Pons (tissue), 1 donor: ENCODE results near the gene MUCL3.

Source experiments
- DNase-seq: peaks from one replicate; pipeline ENCODE4 v3.0.0-alpha.2; 2016; ENCODE audit warnings: low spot score

MUCL3 gene

GRCh38 chr6:30939473-30939872 is 1.3 kb upstream of the MUCL3 start:
- no peak for DNase-seq

- no peak for DNase-seq
Observed at GRCh38 chr6:30942338-30943060, 1.7 kb downstream of the MUCL3 start.

GRCh38 chr6:30944051-30944450 is 3.3 kb downstream of the MUCL3 start:
- no peak for DNase-seq

- DNase-seq: no peak
Observed at GRCh38 chr6:30945281-30945680, 4.5 kb downstream of the MUCL3 start.

GRCh38 chr6:30947231-30947630 is 6.5 kb downstream of the MUCL3 start:
- DNase-seq: no peak

GRCh38 chr6:30948811-30949210 is 8.0 kb downstream of the MUCL3 start:
- DNase-seq: no peak

- DNase-seq: no peak
Observed at GRCh38 chr6:30951907-30952469, 11.2 kb downstream of the MUCL3 start.

- DNase-seq: peak; percentile 27
Observed at GRCh38 chr6:30954631-30955366, 14.0 kb downstream of the MUCL3 start.

GRCh38 chr6:30955367-30956042 is 14.7 kb downstream of the MUCL3 start:
- peak; percentile 53 for DNase-seq

- DNase-seq: no peak
Observed at GRCh38 chr6:30957716-30958115, 16.9 kb downstream of the MUCL3 start.

GRCh38 chr6:30960907-30961673 is 20.3 kb downstream of the MUCL3 start:
- DNase-seq: no peak

- no peak for DNase-seq
Observed at GRCh38 chr6:30962716-30963115, 21.9 kb downstream of the MUCL3 start.

GRCh38 chr6:30963641-30964040 is 22.9 kb downstream of the MUCL3 start:
- no peak for DNase-seq

GRCh38 chr6:30964075-30964474 is 23.3 kb downstream of the MUCL3 start:
- DNase-seq: no peak

- no peak for DNase-seq
Observed at GRCh38 chr6:30965140-30965601, 24.4 kb downstream of the MUCL3 start.

GRCh38 chr6:30966154-30966553 is 25.4 kb downstream of the MUCL3 start:
- DNase-seq: no peak

- DNase-seq: peak; percentile 74
Observed at GRCh38 chr6:30969171-30969570, 28.4 kb downstream of the MUCL3 start.

- no peak for DNase-seq
Observed at GRCh38 chr6:30970946-30971345, 30.2 kb downstream of the MUCL3 start.

GRCh38 chr6:30972816-30973215 is 32.0 kb downstream of the MUCL3 start:
- DNase-seq: no peak

GRCh38 chr6:30974490-30975252 is 33.9 kb downstream of the MUCL3 start:
- no peak for DNase-seq

GRCh38 chr6:30979141-30979540 is 38.4 kb downstream of the MUCL3 start:
- DNase-seq: no peak
